NCI-H2171 (cell line): Measurements from ENCODE around the gene EHMT1.

ENCODE experiments used
- DNase-seq: peaks from one replicate; lab custom pipeline; 2025; lab: John Stamatoyannopoulos, UW

Gene EHMT1

DNA sequence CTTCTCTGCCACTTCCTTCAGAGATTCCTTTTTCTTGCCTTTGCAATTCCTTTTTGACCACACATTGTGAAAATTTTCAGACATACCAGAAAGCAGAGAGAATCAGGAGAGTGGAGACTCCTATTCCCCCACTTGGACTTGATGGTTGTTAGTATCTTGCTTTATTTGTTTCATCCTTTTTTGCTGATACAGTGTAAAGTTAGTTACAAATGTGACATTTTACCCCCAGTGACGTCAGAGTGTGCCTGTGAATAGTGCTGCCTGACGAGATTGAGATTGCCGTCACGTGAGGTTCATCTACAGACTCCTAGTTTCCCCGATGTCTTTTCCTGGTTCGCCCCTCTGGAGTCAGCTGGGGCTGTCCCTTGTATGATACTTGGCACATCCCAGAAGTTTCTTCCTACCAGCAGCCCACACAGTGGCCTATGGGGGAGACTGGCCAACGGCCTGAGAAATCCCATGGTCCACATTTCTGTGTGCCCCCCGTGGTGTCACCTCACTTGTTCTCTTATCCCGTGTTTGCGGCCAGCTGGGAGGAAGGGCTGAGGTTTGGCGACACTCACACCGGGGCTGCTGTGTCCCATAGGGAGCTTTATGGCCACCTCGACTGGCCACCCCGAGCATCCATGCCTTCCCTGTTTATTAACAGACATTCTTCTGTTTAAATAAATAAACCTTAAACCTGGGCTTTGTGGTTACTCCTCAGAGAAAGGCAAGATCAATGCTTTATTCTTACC is 210.6 kb downstream of the EHMT1 start:
- DNase-seq: no peak

DNA sequence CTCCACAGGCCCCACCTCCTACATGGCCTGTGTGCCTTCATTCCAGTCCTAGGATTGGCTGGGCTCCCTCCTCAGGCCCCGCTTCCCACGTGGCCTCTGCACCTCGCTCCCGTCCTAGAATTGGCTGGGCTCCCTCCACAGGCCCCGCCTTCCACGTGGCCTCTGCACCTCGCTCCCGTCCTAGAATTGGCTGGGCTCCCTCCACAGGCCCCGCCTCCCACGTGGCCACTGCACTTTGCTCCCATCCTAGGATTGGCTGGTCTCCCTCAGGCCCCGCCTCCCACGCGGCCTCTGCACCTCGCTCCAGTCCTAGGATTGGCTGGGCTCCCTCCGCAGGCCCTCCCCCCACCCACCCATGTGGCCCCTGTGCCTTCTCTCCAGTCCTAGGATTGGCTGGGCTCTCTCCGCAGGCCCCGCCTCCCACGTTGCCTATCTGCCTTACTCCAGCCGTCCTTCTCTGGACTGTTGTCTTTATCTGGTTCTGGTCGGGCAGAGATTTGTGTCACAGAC is 213.4 kb downstream of the EHMT1 start:
- no peak for DNase-seq

- DNase-seq: no peak
Measured at GRCh38 chr9:137832830-137833590, 214.2 kb downstream of the EHMT1 start.

- no peak for DNase-seq
Measured at GRCh38 chr9:137833721-137834613, 215.2 kb downstream of the EHMT1 start.

- no peak for DNase-seq
Measured at GRCh38 chr9:137834846-137835546, 216.2 kb downstream of the EHMT1 start.

GRCh38 chr9:137836151-137836830 is 217.5 kb downstream of the EHMT1 start:
- no peak for DNase-seq

DNA sequence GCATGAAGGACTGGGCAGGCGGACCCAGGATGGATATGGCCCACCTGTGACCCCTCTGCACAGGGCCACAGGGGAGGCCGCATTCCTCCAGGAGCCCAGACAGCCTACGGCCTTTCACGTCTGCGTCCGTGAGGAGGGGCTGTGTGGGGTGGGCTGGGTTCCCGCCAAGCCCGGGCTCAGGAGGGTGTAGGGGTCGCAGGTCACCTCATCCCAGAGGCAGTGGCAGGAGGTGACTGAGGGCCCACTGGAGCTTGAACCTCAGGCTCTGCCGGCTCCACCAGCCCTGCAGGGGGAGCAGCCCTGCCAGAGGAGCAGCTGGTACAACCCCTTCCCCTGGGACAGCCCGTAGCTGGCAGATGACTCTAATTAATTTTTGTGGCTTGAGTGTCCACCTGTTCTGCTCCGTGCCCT is 218.0 kb downstream of the EHMT1 start:
- peak; percentile 70 for DNase-seq

DNA sequence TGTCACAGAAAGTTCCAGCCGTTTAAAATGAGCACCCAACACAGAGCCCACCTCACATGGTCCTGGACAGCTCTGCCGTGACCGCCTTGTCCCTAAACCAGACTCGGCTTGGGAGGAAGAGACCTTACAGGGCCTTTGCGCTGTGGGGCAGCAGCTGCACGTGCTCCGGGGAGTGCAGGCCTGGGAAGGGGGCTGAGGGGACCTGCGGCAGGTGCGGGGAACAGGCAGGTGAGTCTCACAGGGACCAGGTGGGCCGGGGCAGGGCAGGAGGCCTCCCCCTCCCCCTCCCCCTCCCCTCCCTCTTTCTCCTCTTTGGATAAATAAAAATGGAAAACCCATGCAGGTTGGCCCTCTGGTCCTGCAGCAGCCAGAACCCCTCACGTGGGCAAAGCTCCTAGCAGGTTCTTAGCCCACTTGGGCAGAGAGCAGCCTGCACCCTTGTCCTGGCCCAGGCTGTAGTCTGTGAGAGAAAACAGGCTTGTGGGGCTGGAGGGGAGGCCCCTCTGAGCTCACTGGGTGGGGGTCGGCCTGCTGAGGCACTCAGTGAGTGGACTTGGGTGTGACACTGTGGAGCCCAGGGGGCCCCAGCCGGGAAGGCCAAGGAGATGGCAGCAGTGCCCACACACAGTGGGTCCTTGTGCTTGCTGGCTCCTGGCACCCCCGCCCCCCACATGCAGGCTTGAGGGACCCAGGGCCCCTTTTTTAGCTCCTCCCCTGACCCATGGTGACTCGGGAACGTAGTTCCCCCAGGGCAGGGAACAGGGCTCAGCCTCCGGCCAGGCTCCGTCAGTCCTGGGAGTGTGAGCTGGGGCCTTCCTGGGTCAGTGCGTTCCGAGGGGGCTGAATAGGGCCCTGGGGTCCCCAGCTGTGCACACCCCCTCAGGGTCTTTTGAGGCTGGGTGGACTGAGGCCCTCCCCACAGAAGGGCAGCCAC is 218.8 kb downstream of the EHMT1 start:
- no peak for DNase-seq

DNA sequence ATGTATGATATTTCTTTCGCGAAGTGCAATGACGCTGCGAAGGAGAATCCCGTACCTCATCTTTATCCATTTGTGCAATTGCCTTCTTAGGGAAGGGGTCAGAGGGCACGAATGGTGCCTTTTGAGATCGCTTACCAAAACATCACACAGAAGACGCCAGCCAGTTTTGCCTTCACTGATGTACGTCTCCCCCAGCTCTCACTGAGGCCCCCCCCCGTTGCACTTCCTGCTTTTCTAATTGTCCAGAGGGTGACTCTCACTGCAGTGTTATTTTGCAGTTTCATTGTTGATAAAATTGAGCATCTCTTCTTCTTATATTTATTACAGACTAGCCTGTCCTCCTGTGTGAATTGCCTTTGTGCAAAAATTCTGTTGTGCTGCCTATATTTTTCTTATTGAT is 219.8 kb downstream of the EHMT1 start:
- no peak for DNase-seq

- no peak for DNase-seq
Measured at GRCh38 chr9:137843355-137843754, 224.6 kb downstream of the EHMT1 start.

DNA sequence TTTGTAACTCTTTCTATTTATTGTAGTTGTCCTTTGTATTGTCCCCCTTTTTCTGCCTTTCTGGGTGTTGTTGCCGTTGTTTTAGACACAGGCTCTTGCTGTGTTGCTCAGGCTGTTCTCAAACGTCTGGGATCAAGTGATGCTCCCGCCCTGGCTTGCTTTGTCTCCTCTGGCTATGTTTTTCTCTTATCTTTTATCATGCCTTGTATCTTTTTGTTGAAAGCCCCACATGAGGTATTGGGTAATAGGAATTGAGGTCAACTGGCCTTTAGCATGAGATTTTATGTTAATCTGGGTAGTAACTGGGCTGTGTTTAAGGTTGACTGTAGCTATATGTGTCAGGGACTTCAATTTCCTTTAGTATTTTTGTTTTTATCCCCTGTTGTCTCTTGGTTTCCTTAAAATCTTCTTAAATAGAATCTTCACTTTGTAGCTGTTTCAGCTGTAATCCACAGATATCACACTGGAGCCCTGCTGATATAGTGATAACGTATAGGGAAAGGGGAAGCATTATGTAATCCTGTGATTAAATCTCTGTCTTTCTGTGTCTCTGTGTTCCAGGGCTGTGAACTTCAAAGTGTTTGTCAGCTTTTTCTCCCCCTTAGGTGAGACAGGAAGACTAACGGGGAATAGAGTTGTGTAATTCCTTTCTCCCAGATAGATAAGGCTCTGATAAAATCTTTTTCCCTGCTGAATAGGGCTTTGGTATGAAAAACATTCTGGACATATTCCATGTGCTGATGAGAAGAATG is 232.9 kb downstream of the EHMT1 start:
- DNase-seq: no peak

DNA sequence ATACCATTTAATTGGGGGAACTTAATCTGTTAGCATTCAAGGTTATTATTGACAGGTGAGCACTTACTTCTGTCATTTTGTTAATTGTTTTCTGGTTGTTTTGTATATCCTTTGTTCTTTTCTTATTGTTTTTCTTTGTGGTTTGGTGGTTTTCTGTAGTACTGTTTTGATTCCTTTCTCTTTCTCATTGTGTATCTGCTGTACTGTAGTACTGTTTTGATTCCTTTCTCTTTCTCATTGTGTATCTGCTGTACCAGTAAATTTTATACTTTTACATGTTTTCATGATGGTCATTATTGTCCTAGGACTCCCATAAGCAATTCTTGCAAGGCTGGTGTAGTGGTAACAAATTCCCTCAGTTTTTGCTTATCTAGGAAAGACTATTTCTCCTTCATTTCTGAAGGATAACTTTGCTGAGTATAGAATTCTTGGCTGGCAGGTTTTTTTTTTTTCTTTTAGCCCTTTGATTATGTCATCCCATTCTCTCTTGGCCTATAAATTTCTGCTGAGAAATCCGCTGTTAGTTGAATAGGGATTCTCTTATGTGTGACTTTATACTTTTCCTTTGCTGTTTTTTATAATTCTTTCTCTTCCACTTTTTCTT is 234.7 kb downstream of the EHMT1 start:
- no peak for DNase-seq

- no peak for DNase-seq
Measured at GRCh38 chr9:137860361-137860760, 241.6 kb downstream of the EHMT1 start.

GRCh38 chr9:137865581-137866145 is 246.9 kb downstream of the EHMT1 start:
- DNase-seq: no peak

- no peak for DNase-seq
Measured at GRCh38 chr9:137866226-137867141, 247.7 kb downstream of the EHMT1 start.

GRCh38 chr9:137870432-137870831 is 251.6 kb downstream of the EHMT1 start:
- DNase-seq: no peak

- no peak for DNase-seq
Measured at GRCh38 chr9:137872296-137872695, 253.5 kb downstream of the EHMT1 start.
